CD4-positive, alpha-beta memory T cell (primary cell): ENCODE results near the gene FNBP1. TPM values are rescaled to one million over a fixed set of nuclear protein-coding genes. Genes with fewer than 3 reads are reported as not detected.

Source experiments
- CTCF ChIA-PET: fragments of 350-600 bp; sonication (Branson Sonifier 250); formaldehyde crosslinking; loops from one replicate; lab custom pipeline; 2021; ENCODE audit warnings: inconsistent platforms; ENCODE audit not compliant: partially characterized antibody; lab: Charles Lee
- POLR2A ChIA-PET: fragments of 350-600 bp; sonication (Branson Sonifier 250); formaldehyde crosslinking; loops from one replicate; lab custom pipeline; 2021; ENCODE audit not compliant: partially characterized antibody; lab: Charles Lee
- DNase-seq, 5 donors: peaks; one replicate each; pipeline versions ENCODE4 v3.0.0 to v3.0.0-alpha.2; 2020 to 2022; ENCODE audit warnings: mixed read lengths in 1 of 5
- H3K27ac ChIP-seq: one replicate; pipeline ENCODE4 v1.7.0; 2013; ENCODE audit warnings: low read depth, low read length
- H3K27me3 ChIP-seq: 2 replicates; pipeline ENCODE4 v1.7.0; 2013; ENCODE audit warnings: mild to moderate bottlenecking, low read length, moderate library complexity; ENCODE audit not compliant: insufficient read depth
- H3K36me3 ChIP-seq: 2 replicates; pipeline ENCODE4 v1.7.0; 2013; ENCODE audit warnings: mild to moderate bottlenecking, low read length, moderate library complexity; ENCODE audit not compliant: insufficient read depth
- H3K4me1 ChIP-seq: 2 replicates; pipeline ENCODE4 v1.7.0; 2013; ENCODE audit warnings: mild to moderate bottlenecking, low read length, moderate library complexity; ENCODE audit not compliant: insufficient read depth
- H3K4me3 ChIP-seq, 2 donors: one replicate each; pipeline ENCODE4 v1.7.0; 2013; ENCODE audit warnings: low read length in 2 of 2, mild to moderate bottlenecking in 1 of 2
- H3K9me3 ChIP-seq, 2 donors: one replicate each; pipeline ENCODE4 v1.7.0; 2013; ENCODE audit warnings: low read length in 2 of 2, control low read depth in 1 of 2; ENCODE audit not compliant: control insufficient read depth in 1 of 2
- H3K27ac Mint-ChIP-seq, 7 donors: one replicate each; pipeline ENCODE4 v1.8.0; 2020 to 2021; ENCODE audit warnings: mixed read lengths in 7 of 7, mild to moderate bottlenecking in 6 of 7, inconsistent platforms in 3 of 7, moderate library complexity in 3 of 7
- H3K27me3 Mint-ChIP-seq, 2 donors: one replicate each; pipeline ENCODE4 v1.8.0; 2020 to 2021; ENCODE audit warnings: mixed read lengths in 2 of 2
- H3K36me3 Mint-ChIP-seq, 2 donors: one replicate each; pipeline ENCODE4 v1.8.0; 2020 to 2021; ENCODE audit warnings: mixed read lengths in 2 of 2, inconsistent platforms in 1 of 2, mild to moderate bottlenecking in 1 of 2
- H3K4me1 Mint-ChIP-seq, 4 donors: one replicate each; pipeline ENCODE4 v1.8.0; 2020 to 2021; ENCODE audit warnings: mixed read lengths in 4 of 4, mild to moderate bottlenecking in 1 of 4
- H3K4me3 Mint-ChIP-seq, 8 donors: one replicate each; pipeline ENCODE4 v1.8.0; 2020 to 2021; ENCODE audit warnings: mixed read lengths in 8 of 8, mild to moderate bottlenecking in 7 of 8, moderate library complexity in 6 of 8, inconsistent platforms in 3 of 8
- H3K9me3 Mint-ChIP-seq, 8 donors: one replicate each; pipeline ENCODE4 v1.8.0; 2020 to 2021; ENCODE audit warnings: mixed read lengths in 8 of 8, mild to moderate bottlenecking in 5 of 8, inconsistent platforms in 3 of 8, moderate library complexity in 1 of 8
- intact Hi-C: fragments of 100-400 bp; cut with micrococcal nuclease; formaldehyde crosslinking; loops from one replicate; pipeline ENCODE4 v1.15.1; 2023
- polyA plus RNA-seq, 2 donors: library from polyadenylated mRNA; unstranded; fragments of 300-500 nt; fragmentation: Illumina TruSeq; gene quantifications; one replicate each; pipeline ENCODE4 v1.2.3, GENCODE V29; 2021
- total RNA-seq, 2 experiments: library from RNA; stranded (reverse); gene quantifications; one replicate each; pipeline ENCODE4 v1.2.3, GENCODE V29; 2021

FNBP1 gene
- total and polyA plus RNA-seq, 4 experiments from 2014 or later = 143 to 202 (median 181) TPM

GRCh38 chr9:130040984-130041647 is 1.9 kb downstream of the FNBP1 start:
- Histone ChIP-seq H3K27ac (peak overlapping the region; percentile 95), H3K4me1 (peaks cover 58% of the 10 kb centered on the region), H3K36me3 (no peaks in the 10 kb centered on the region), H3K4me3 (peak overlapping the region; percentile 89), H3K27me3 (no peaks in the 10 kb centered on the region), H3K9me3 (no peaks in the 10 kb centered on the region)
- ChIA-PET CTCF (interaction anchor here (0.5 to 5.8 kb wide), 10 partner anchors 12 to 247 kb away, joined by 3 to 38 read pairs (median 3); partner anchors contain the start of gene GPR107), POLR2A (interaction anchor here (0.7 to 13.5 kb wide), 21 partner anchors 11 to 209 kb away, joined by 3 to 392 read pairs (median 11); partner anchors contain the start of genes C9orf78, GPR107 and USP20)
- Mint-ChIP-seq H3K36me3 (peaks cover 0 to 39% of the 10 kb centered on the region in 2 donors), H3K27me3 (no peaks in the 10 kb centered on the region), H3K4me1 (peaks cover 45 to 88% (median 59%) of the 10 kb centered on the region in 4 donors), H3K27ac (peak overlapping the region; percentile 93 to 99 (median 99)), H3K9me3 (peaks cover 0 to 2% (median 0%) of the 10 kb centered on the region in 8 donors), H3K4me3 (peak overlapping the region; percentile 98 to 100 (median 99))
- intact Hi-C loops = loop anchor here (5.0 kb wide), 1 partner anchor 34 kb away; no protein-coding TSS in a partner anchor
- no peak for DNase-seq

GRCh38 chr9:130039528-130040147 is 3.4 kb downstream of the FNBP1 start:
- Mint-ChIP-seq H3K4me3 (peak overlapping the region; percentile 98 to 100 (median 99)), H3K4me1 (peaks cover 44 to 87% (median 60%) of the 10 kb centered on the region in 4 donors), H3K9me3 (peaks cover 0 to 2% (median 0%) of the 10 kb centered on the region in 8 donors), H3K27me3 (no peaks in the 10 kb centered on the region), H3K27ac (peak overlapping the region; percentile 98 to 99 (median 99)), H3K36me3 (peaks cover under 1 to 50% of the 10 kb centered on the region in 2 donors)
- Histone ChIP-seq H3K27ac (peak overlapping the region; percentile 95), H3K27me3 (no peaks in the 10 kb centered on the region), H3K36me3 (no peaks in the 10 kb centered on the region), H3K9me3 (no peaks in the 10 kb centered on the region), H3K4me1 (peaks cover 60% of the 10 kb centered on the region), H3K4me3 (peak overlapping the region; percentile 4 to 48)
- POLR2A ChIA-PET = interaction anchor here (0.6 to 13.5 kb wide), 31 partner anchors 8 to 413 kb away, joined by 3 to 392 read pairs (median 5); partner anchors contain the start of genes C9orf78, GPR107, NTMT1 and TOR1A
- intact Hi-C loops = loop anchor here (1.0 to 5.0 kb wide), 4 partner anchors 32 to 92 kb away; no protein-coding TSS in a partner anchor
- DNase-seq = peak in 4 of 5 donors; percentile 45 to 58 (median 50)
- CTCF ChIA-PET = interaction anchor here (0.7 to 3.1 kb wide), 24 partner anchors 8 to 170 kb away, joined by 3 to 19 read pairs (median 4); partner anchors contain the start of gene GPR107

GRCh38 chr9:130036099-130036498 is 6.9 kb downstream of the FNBP1 start:
- H3K4me3 Mint-ChIP-seq = peak overlapping the region; percentile 66 to 100 (median 99)
- DNase-seq = no peak
- Histone ChIP-seq H3K27me3 (no peaks in the 10 kb centered on the region), H3K4me3 (no peak overlapping the region), H3K9me3 (no peaks in the 10 kb centered on the region), H3K4me1 (peaks cover 79% of the 10 kb centered on the region), H3K36me3 (no peaks in the 10 kb centered on the region), H3K27ac (peak overlapping the region; percentile 38)
- CTCF ChIA-PET = interaction anchor here (1.0 to 1.1 kb wide), 2 partner anchors 9 to 36 kb away, joined by 3 read pairs; no protein-coding TSS in a partner anchor
- peaks cover 60 to 88% (median 74%) of the 10 kb centered on the region in 4 donors for H3K4me1 Mint-ChIP-seq
- no peaks in the 10 kb centered on the region for H3K9me3 Mint-ChIP-seq
- peaks cover 3 to 48% of the 10 kb centered on the region in 2 donors for H3K36me3 Mint-ChIP-seq
- POLR2A ChIA-PET = interaction anchor here (0.7 to 13.5 kb wide), 4 partner anchors 7 to 147 kb away, joined by 3 to 392 read pairs (median 46); no protein-coding TSS in a partner anchor
- H3K27me3 Mint-ChIP-seq = no peaks in the 10 kb centered on the region
- H3K27ac Mint-ChIP-seq = peak overlapping the region; percentile 86 to 99 (median 98)
- intact Hi-C loops = loop anchor here (2.0 to 5.0 kb wide), 3 partner anchors 13 to 89 kb away; no protein-coding TSS in a partner anchor

- peaks cover 89% of the 10 kb centered on the region for H3K4me1 ChIP-seq
- Mint-ChIP-seq H3K36me3 (peaks cover 3 to 45% of the 10 kb centered on the region in 2 donors), H3K27me3 (no peaks in the 10 kb centered on the region), H3K4me1 (peaks cover 64 to 93% (median 79%) of the 10 kb centered on the region in 4 donors), H3K27ac (peak overlapping the region; percentile 78 to 99 (median 94)), H3K4me3 (peak overlapping the region; percentile 4 to 100 (median 68)), H3K9me3 (no peaks in the 10 kb centered on the region)
- intact Hi-C loops = no loop called here
- no peaks in the 10 kb centered on the region for H3K9me3 ChIP-seq
- no peak overlapping the region for H3K4me3 ChIP-seq
- no peaks in the 10 kb centered on the region for H3K36me3 ChIP-seq
- peak in 1 of 5 donors; percentile 60 for DNase-seq
- no peaks in the 10 kb centered on the region for H3K27me3 ChIP-seq
- peak overlapping the region; percentile 38 for H3K27ac ChIP-seq
- ChIA-PET POLR2A (interaction anchor here (1.2 to 13.5 kb wide), 5 partner anchors 9 to 145 kb away, joined by 4 to 392 read pairs (median 6); no protein-coding TSS in a partner anchor), CTCF (interaction anchor here (0.7 kb wide), 1 partner anchor 13 kb away, joined by 4 read pairs; no protein-coding TSS in a partner anchor)
These were observed 8.4 kb downstream of the FNBP1 start for GRCh38 chr9:130034570-130034969.

- Mint-ChIP-seq H3K27me3 (no peaks in the 10 kb centered on the region), H3K36me3 (peaks cover 25 to 55% of the 10 kb centered on the region in 2 donors), H3K4me3 (peak overlapping the region; percentile 50 to 87 (median 73)), H3K9me3 (peaks cover 0 to 4% (median 0%) of the 10 kb centered on the region in 8 donors), H3K27ac (peak overlapping the region; percentile 95 to 99 (median 98)), H3K4me1 (peaks cover 71 to 96% (median 82%) of the 10 kb centered on the region in 4 donors)
- ChIA-PET POLR2A (interaction anchor here (0.7 to 7.4 kb wide), 13 partner anchors 9 to 145 kb away, joined by 3 to 83 read pairs (median 4); partner anchors contain the start of genes FNBP1 and GPR107), CTCF (interaction anchor here (0.8 to 1.1 kb wide), 2 partner anchors 20 to 24 kb away, joined by 4 read pairs; no protein-coding TSS in a partner anchor)
- Histone ChIP-seq H3K4me1 (peaks cover 97% of the 10 kb centered on the region), H3K9me3 (no peaks in the 10 kb centered on the region), H3K4me3 (peak overlapping the region in 1 of 2 donors; percentile 2), H3K27me3 (no peaks in the 10 kb centered on the region), H3K27ac (peak overlapping the region; percentile 77), H3K36me3 (no peaks in the 10 kb centered on the region)
- intact Hi-C loops = no loop called here
- peak in 1 of 5 donors; percentile 64 for DNase-seq
These were observed 12.3 kb downstream of the FNBP1 start for GRCh38 chr9:130030651-130031127.

- Histone ChIP-seq H3K9me3 (no peaks in the 10 kb centered on the region), H3K27ac (peak overlapping the region; percentile 77), H3K27me3 (no peaks in the 10 kb centered on the region), H3K4me3 (no peak overlapping the region), H3K36me3 (no peaks in the 10 kb centered on the region), H3K4me1 (peaks cover 94% of the 10 kb centered on the region)
- intact Hi-C loops = no loop called here
- POLR2A ChIA-PET = interaction anchor here (0.6 to 7.4 kb wide), 15 partner anchors 10 to 144 kb away, joined by 3 to 83 read pairs (median 4); partner anchors contain the start of genes FNBP1 and GPR107
- CTCF ChIA-PET = interaction anchor here (0.6 to 1.2 kb wide), 6 partner anchors 9 to 1055 kb away, joined by 3 to 8 read pairs (median 3); no protein-coding TSS in a partner anchor
- Mint-ChIP-seq H3K36me3 (peaks cover 25 to 50% of the 10 kb centered on the region in 2 donors), H3K27ac (peak overlapping the region; percentile 58 to 99 (median 91)), H3K4me1 (peaks cover 68 to 96% (median 82%) of the 10 kb centered on the region in 4 donors), H3K27me3 (no peaks in the 10 kb centered on the region), H3K9me3 (peaks cover 0 to 4% (median 0%) of the 10 kb centered on the region in 8 donors), H3K4me3 (peak overlapping the region; percentile 68 to 79 (median 72))
- DNase-seq = no peak
These were observed 13.6 kb downstream of the FNBP1 start for GRCh38 chr9:130029223-130029973.
